ENCODE data around the gene HEPHL1.

DNA sequence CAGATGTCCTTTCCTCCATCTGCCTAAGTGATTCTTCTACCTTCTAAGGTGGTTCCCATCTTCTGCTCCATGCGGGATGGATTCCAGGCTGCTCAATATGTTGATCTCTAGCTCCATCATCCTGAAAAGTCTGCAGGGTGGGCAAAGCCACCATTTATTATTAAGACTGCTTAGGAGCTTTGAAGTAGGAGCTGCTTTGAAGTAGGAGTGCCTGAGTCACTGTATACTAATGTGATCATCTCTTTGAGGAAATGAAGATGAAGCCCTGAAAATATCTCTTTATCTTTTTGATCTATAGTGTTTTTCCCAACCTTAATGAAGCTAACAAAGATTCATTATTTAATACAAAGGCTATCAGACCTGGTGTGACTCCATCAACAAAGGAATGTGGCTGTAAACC, 13.1 kb downstream of the HEPHL1 start:
- no peak for TF ChIP-seq POLR2AphosphoS5 (IDR thresholded peaks at IDR 0.05; ENCODE audit: low read depth, low read length)
- no peak for TF ChIP-seq TAF1 (IDR thresholded peaks at IDR 0.05; ENCODE audit: borderline replicate concordance, insufficient read depth, low read length)
- no peak for TF ChIP-seq FOXP2 (optimal IDR thresholded peaks at IDR 0.05; ENCODE audit: borderline replicate concordance, extremely low read depth, extremely low read length, insufficient read depth)
- TF ChIP-seq, protein P1, sequence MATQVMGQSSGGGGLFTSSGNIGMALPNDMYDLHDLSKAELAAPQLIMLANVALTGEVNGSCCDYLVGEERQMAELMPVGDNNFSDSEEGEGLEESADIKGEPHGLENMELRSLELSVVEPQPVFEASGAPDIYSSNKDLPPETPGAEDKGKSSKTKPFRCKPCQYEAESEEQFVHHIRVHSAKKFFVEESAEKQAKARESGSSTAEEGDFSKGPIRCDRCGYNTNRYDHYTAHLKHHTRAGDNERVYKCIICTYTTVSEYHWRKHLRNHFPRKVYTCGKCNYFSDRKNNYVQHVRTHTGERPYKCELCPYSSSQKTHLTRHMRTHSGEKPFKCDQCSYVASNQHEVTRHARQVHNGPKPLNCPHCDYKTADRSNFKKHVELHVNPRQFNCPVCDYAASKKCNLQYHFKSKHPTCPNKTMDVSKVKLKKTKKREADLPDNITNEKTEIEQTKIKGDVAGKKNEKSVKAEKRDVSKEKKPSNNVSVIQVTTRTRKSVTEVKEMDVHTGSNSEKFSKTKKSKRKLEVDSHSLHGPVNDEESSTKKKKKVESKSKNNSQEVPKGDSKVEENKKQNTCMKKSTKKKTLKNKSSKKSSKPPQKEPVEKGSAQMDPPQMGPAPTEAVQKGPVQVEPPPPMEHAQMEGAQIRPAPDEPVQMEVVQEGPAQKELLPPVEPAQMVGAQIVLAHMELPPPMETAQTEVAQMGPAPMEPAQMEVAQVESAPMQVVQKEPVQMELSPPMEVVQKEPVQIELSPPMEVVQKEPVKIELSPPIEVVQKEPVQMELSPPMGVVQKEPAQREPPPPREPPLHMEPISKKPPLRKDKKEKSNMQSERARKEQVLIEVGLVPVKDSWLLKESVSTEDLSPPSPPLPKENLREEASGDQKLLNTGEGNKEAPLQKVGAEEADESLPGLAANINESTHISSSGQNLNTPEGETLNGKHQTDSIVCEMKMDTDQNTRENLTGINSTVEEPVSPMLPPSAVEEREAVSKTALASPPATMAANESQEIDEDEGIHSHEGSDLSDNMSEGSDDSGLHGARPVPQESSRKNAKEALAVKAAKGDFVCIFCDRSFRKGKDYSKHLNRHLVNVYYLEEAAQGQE (IDR thresholded peaks at IDR 0.05; ENCODE audit: insufficient read depth in 1 of 2, low read depth in 2 of 2, low read length in 2 of 2): no peak
- no peak for TF ChIP-seq SIN3A (IDR thresholded peaks at IDR 0.05; ENCODE audit: borderline replicate concordance, insufficient read depth, low read length)
